Measurements from ENCODE around the gene OCA2.

GRCh38 chr15:27763514-27763913, 335.6 kb downstream of the OCA2 start:
- TF ChIP-seq EP300 (IDR thresholded peaks at IDR 0.05) (no peak), CTCF (IDR thresholded peaks at IDR 0.05) (no peak), POLR2A (IDR thresholded peaks at IDR 0.05) (no peak), POLR2AphosphoS5 (IDR thresholded peaks at IDR 0.05) (no peak)
